PC-3 (cell line): Measurements from ENCODE around the gene PDSS2. TPM values are rescaled to one million over a fixed set of nuclear protein-coding genes. Genes with fewer than 3 reads are reported as not detected.

Source experiments
- ATAC-seq: fragments of 200-7000 bp; cut with Tn5 transposase; 2 replicates; pipeline ENCODE4 v1.9.1; 2020; ENCODE audit warnings: mild to moderate bottlenecking, moderate library complexity
- BruUV-seq: library from RNA; stranded (reverse); fragments of 400-500 nt; replicated peaks from 2 replicates; lab custom pipeline; 2021; lab: Mats Ljungman, UMichigan
- CTCF ChIA-PET: fragments of 300-600 bp; sonication (Branson Sonifier 250); formaldehyde crosslinking; loops from one replicate; lab custom pipeline; 2022; ENCODE audit warnings: antibody characterized with exemption; lab: Charles Lee
- POLR2A ChIA-PET: fragments of 300-600 bp; sonication (Branson Sonifier 250); formaldehyde crosslinking; loops from one replicate; lab custom pipeline; 2022; ENCODE audit warnings: antibody characterized with exemption; ENCODE audit not compliant: unreplicated experiment; lab: Charles Lee
- DNase-seq: peaks from one replicate; pipeline ENCODE4 v3.0.0-alpha.2; 2015
- H2AFZ ChIP-seq: fragments of 300-600 bp; sonication (generic); 2 replicates; pipeline ENCODE4 v1.6.0; 2016; ENCODE audit warnings: antibody characterized with exemption, low read length
- H3F3A ChIP-seq: fragments of 300-600 bp; sonication (generic); one replicate; pipeline ENCODE4 v1.6.0; 2017; ENCODE audit warnings: antibody characterized with exemption, low read length, control low read depth, mild to moderate bottlenecking; ENCODE audit not compliant: unreplicated experiment
- H3K27ac ChIP-seq: fragments of 300-600 bp; sonication (generic); 2 replicates; pipeline ENCODE4 v1.5.1; 2016; ENCODE audit warnings: mild to moderate bottlenecking, low read length
- H3K27me3 ChIP-seq: fragments of 300-600 bp; sonication (generic); 2 replicates; pipeline ENCODE4 v1.6.1; 2016; ENCODE audit warnings: low read length, mixed read lengths
- H3K36me3 ChIP-seq: fragments of 300-600 bp; sonication (generic); 2 replicates; pipeline ENCODE4 v1.6.1; 2016; ENCODE audit warnings: low read depth, mixed run types, low read length, mixed read lengths
- H3K4me1 ChIP-seq: fragments of 300-600 bp; sonication (generic); 2 replicates; pipeline ENCODE4 v1.5.1; 2016; ENCODE audit warnings: low read length; ENCODE audit not compliant: insufficient read depth
- H3K4me2 ChIP-seq: fragments of 300-600 bp; sonication (generic); 2 replicates; pipeline ENCODE4 v1.6.0; 2016; ENCODE audit warnings: low read length
- H3K4me3 ChIP-seq: fragments of 300-600 bp; sonication (generic); 2 replicates; pipeline ENCODE4 v1.5.1; 2016; ENCODE audit warnings: mild to moderate bottlenecking, low read length, mixed read lengths
- H3K79me2 ChIP-seq: fragments of 300-600 bp; sonication (generic); 2 replicates; pipeline ENCODE4 v1.6.1; 2017; ENCODE audit warnings: low read length, mixed read lengths
- H3K9ac ChIP-seq: fragments of 300-600 bp; sonication (generic); 2 replicates; pipeline ENCODE4 v1.6.0; 2016; ENCODE audit warnings: mild to moderate bottlenecking, low read length
- H3K9me2 ChIP-seq: fragments of 300-600 bp; sonication (generic); replicated peaks from 2 replicates; pipeline ENCODE4 v1.6.1; 2016; ENCODE audit warnings: mixed run types, low read length, mixed read lengths
- H3K9me3 ChIP-seq: fragments of 300-600 bp; sonication (generic); 2 replicates; pipeline ENCODE4 v1.6.1; 2016; ENCODE audit warnings: low read length, mixed read lengths
- H4K20me1 ChIP-seq: fragments of 300-600 bp; sonication (generic); 2 replicates; pipeline ENCODE4 v1.6.1; 2016; ENCODE audit warnings: low read length, mixed read lengths
- EZH2 ChIP-seq: fragments of 300-600 bp; sonication (generic); IDR thresholded peaks from one replicate; pipeline ENCODE4 v1.6.1; 2017; ENCODE audit warnings: antibody characterized with exemption, mild to moderate bottlenecking, low read length; ENCODE audit not compliant: unreplicated experiment
- EZH2phosphoT487 ChIP-seq: fragments of 300-600 bp; sonication (generic); IDR thresholded peaks from 2 replicates; pipeline ENCODE4 v1.6.1; 2018; ENCODE audit warnings: mild to moderate bottlenecking, antibody characterized with exemption, low read length, borderline replicate concordance
- intact Hi-C: fragments of 100-400 bp; cut with micrococcal nuclease; formaldehyde crosslinking; loops from 2 replicates; pipeline ENCODE4 v1.9.0; 2023
- total RNA-seq: library from RNA; depleted of rRNA; stranded (reverse); fragments of >200 nt; gene quantifications from 2 replicates; pipeline ENCODE4 v1.2.3, GENCODE V29; 2014
- TF ChIP-seq, protein P1 (sequence below): fragments of 300-600 bp; sonication (generic); conservative IDR thresholded peaks from 2 replicates; pipeline ENCODE4 v1.5.1; 2017; ENCODE audit warnings: antibody characterized with exemption, low read depth, mild to moderate bottlenecking, low read length

PDSS2 gene
- total RNA-seq, 1 experiment from 2014 or later = 6.6 TPM

DNA sequence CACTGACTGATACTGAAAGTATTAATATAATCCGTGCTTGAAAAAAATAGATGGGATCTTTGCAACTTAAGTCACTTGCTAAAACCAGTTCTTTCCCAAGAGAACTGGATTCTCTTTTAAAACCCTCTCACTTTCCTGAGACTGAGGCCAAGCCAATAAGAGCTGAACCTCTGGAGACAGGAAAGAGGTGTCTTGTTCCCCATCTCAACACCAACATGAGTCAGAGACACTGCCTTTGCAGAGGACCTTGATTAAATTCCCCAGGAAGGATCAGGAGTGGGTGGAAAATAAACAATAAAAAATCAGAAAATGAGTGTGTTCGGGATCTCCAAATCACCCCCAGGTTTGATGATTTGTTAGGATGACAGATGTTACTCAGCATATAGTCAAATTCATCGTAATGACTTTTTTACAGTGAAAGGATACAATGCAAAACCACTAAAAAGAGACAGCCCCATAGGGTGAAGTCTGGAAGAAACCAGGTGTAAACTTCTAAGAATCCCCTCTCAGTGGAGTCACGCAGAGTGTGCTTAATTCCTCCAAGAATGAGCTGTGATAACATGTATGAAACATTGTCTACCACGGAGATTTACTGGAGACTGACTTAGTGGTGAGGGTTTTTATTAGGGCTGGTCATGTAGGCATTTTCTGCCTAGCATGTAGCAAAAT lies 221.2 kb downstream of the PDSS2 start:
- TF ChIP-seq EZH2 = no peak
- TF ChIP-seq, protein P1, sequence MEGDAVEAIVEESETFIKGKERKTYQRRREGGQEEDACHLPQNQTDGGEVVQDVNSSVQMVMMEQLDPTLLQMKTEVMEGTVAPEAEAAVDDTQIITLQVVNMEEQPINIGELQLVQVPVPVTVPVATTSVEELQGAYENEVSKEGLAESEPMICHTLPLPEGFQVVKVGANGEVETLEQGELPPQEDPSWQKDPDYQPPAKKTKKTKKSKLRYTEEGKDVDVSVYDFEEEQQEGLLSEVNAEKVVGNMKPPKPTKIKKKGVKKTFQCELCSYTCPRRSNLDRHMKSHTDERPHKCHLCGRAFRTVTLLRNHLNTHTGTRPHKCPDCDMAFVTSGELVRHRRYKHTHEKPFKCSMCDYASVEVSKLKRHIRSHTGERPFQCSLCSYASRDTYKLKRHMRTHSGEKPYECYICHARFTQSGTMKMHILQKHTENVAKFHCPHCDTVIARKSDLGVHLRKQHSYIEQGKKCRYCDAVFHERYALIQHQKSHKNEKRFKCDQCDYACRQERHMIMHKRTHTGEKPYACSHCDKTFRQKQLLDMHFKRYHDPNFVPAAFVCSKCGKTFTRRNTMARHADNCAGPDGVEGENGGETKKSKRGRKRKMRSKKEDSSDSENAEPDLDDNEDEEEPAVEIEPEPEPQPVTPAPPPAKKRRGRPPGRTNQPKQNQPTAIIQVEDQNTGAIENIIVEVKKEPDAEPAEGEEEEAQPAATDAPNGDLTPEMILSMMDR = no peak
- TF ChIP-seq EZH2phosphoT487 = no peak
- H3K9ac ChIP-seq = no peak overlapping the region
- no peak overlapping the region for H3K27ac ChIP-seq
- intact Hi-C loops = no loop called here
- H3K9me2 ChIP-seq = no peaks in the 10 kb centered on the region
- H3K4me3 ChIP-seq = no peak overlapping the region
- ChIA-PET POLR2A (no interaction called here), CTCF (no interaction called here)
- no peaks in the 10 kb centered on the region for H3K36me3 ChIP-seq
- H2AFZ ChIP-seq = no peak overlapping the region
- DNase-seq (peak; percentile 19), ATAC-seq (peak; percentile 60)
- H3K9me3 ChIP-seq = no peaks in the 10 kb centered on the region
- H3K4me1 ChIP-seq = no peaks in the 10 kb centered on the region
- no peaks in the 10 kb centered on the region for H4K20me1 ChIP-seq
- no peaks in the 10 kb centered on the region for H3F3A ChIP-seq
- H3K4me2 ChIP-seq = no peak overlapping the region
- no TSS peak for BruUV-seq
- no peaks in the 10 kb centered on the region for H3K27me3 ChIP-seq
- no peaks in the 10 kb centered on the region for H3K79me2 ChIP-seq

DNA sequence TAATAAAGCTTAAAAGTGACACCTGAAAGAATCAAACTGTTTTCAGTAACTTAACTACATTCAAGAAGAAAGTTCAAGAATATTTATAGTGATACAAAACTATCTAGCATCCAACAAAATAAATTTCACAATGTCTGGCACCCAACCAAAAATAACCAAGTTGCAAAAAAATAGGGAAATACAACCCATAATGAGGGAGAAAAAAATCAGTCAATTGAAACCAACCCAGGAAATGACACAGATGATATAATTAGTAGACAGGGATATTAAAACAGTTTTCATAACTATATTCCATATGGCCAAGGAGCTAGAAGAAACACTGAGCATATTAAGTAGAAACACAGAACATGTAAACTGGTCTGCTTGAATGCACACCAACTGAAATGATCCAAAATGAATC lies 223.9 kb downstream of the PDSS2 start:
- CTCF ChIA-PET = no interaction called here
- intact Hi-C loops = no loop called here

DNA sequence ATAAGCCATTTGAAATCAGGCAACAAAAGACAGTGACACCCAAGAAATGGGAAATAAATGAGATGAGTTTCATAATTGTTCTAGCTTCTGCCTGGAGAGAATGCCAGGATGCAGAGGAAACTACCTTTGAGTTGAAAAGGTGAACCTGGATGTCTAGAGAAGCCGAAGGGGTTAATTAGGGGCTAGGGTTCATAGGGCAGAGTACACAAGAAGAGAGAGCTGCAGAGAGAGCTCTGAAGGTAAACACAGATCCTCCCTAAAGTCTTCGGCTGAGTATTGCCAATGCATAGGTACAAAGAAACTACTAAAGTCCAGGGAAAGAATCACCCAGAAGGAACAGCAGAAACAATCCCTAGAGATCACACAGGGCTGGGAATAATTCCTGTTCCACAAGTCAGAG lies 224.4 kb downstream of the PDSS2 start:
- no peaks in the 10 kb centered on the region for H3F3A ChIP-seq
- DNase-seq = no peak
- no peak for ATAC-seq

More for the DNA sequence above, 223.9 kb downstream of the PDSS2 start:
- H3K4me2 ChIP-seq = no peak overlapping the region
- H3K27me3 ChIP-seq = no peaks in the 10 kb centered on the region
- no peak overlapping the region for H3K27ac ChIP-seq
- no peak overlapping the region for H3K4me3 ChIP-seq
- H3K4me1 ChIP-seq = no peaks in the 10 kb centered on the region
- H3K9me2 ChIP-seq = no peaks in the 10 kb centered on the region
- H3K9me3 ChIP-seq = no peaks in the 10 kb centered on the region
- no peaks in the 10 kb centered on the region for H3K79me2 ChIP-seq
- DNase-seq = no peak
- no peaks in the 10 kb centered on the region for H3K36me3 ChIP-seq
- H3K9ac ChIP-seq = no peak overlapping the region
- H3F3A ChIP-seq = no peaks in the 10 kb centered on the region
- POLR2A ChIA-PET = no interaction called here
- TF ChIP-seq, protein P1 = no peak
- TF ChIP-seq EZH2 (no peak), EZH2phosphoT487 (no peak)
- no peak overlapping the region for H2AFZ ChIP-seq
- ATAC-seq = no peak
- BruUV-seq = no TSS peak
- no peaks in the 10 kb centered on the region for H4K20me1 ChIP-seq

More for the DNA sequence above, 224.4 kb downstream of the PDSS2 start:
- no peak overlapping the region for H3K4me3 ChIP-seq
- H4K20me1 ChIP-seq = no peaks in the 10 kb centered on the region
- POLR2A ChIA-PET = no interaction called here
- no peaks in the 10 kb centered on the region for H3K4me1 ChIP-seq
- no peak overlapping the region for H2AFZ ChIP-seq
- CTCF ChIA-PET = no interaction called here
- H3K36me3 ChIP-seq = no peaks in the 10 kb centered on the region
- no peaks in the 10 kb centered on the region for H3K27me3 ChIP-seq
- no peak overlapping the region for H3K27ac ChIP-seq
- no peaks in the 10 kb centered on the region for H3K9me3 ChIP-seq
- no TSS peak for BruUV-seq
- intact Hi-C loops = no loop called here
- no peaks in the 10 kb centered on the region for H3K79me2 ChIP-seq
- no peaks in the 10 kb centered on the region for H3K9me2 ChIP-seq
- H3K4me2 ChIP-seq = no peak overlapping the region
- H3K9ac ChIP-seq = no peak overlapping the region
- TF ChIP-seq EZH2phosphoT487 = no peak
- TF ChIP-seq, protein P1 = no peak
- no peak for TF ChIP-seq EZH2
